HG03442 (cell line): ENCODE measurements around the gene ORC6.

Experiments used
- ATAC-seq: cut with Tn5 transposase; IDR thresholded peaks from one replicate; pipeline ENCODE4 v1.9.1; 2021; ENCODE audit warnings: mild to moderate bottlenecking, moderate library complexity; ENCODE audit not compliant: unreplicated experiment

The ORC6 gene

DNA sequence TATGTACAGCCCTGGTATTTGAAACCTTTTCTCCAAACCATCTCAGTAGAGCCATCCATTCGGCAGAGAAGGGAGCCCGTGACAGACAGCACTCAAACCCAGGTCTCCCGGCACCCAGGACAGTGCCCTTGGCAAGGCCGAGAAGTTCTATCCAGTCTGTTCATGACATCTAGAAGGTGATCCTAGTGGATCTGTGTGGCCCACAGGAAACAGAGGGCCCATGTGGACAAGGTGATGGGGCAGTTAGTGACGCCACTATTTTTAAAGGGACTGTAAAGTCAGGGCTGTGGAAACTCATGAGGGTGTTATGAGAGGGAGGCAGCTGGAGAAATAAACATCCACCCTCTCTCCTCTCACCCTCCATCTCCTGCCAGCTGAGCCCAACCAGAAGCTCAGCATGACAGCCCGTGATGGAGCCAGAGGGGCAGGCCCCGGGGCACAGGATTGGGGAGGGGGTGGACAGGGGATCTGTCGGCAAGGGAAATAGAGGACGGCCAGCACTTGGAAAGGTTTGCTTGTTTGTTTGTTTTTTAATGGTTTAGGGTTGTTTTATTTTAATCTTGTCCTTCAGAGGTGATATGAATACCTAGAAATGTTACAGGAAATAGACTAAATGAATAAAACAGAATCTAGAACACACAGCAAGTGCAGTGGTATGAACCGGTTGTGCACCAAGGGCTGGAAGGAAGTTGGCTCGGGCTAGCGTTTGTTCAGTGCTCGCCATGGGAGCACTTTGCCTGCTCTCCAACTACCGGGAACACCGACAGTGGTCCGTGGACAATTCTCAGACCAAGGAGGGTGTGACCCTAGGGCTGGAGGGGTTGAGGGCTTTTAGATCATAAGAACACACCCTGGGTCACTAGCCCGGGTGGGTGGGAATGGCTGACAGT, 41.6 kb downstream of the ORC6 start:
- ATAC-seq, result no peak

DNA sequence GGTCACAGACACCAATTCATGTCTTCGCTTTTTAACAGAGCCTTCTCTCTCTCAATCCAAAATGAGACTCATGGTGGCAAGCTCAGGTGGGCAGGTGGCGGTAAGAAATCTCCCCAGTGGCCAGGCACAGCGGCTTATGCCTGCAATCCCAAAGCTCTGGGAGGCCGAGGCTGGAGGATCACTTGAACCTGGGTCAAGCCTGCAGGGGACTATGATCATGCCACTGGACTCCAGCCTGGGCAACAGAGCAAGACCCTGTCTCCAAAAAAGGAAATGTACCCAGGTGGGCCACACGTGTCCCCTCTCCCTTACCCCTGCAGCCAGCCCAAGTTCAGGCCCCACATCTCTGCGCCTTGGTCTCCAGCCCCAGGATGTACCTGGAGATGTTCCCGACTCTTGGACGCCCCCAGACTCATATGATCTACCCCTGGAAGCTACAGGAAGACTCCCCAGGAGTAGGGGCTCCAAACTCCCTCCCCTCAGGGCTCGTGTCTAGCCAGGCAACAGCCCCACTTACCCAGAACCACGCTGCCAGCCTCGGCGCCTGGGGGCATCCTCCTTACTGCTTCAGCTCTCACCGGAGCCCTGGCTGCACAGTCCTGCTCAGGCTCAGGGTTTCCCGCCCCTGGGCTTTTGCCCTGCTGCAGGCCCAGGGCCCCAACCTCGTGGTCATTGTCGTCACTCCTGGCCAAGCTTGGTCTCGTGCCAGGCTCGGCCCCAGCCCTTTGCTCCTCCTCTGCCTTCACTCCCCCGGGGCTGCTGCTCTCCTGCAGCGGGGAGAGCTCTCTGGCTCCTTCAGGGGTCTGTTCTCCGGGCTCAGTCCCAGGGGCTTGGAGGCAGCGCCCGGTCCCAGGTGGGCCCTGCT, 42.5 kb downstream of the ORC6 start:
- no peak for ATAC-seq

DNA sequence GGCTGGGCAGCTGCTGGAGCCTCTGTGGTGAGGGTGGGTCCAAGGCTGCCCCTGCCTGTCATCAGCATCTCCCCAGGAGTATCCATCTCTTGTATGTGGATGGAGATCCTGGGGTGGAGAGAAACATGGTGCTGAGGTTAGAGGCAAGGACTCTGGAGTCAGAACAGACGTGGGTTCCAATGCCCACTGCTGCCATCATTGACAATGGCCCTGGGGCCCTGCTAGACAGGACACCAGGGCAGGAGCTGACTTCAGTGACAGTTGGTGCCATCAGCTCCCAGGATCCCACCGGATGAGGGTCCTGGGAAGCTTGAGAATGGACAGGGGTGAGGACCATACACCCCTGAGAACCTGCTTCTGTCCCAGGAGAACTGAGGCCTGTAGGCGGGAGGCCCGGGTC, 43.1 kb downstream of the ORC6 start:
- no peak for ATAC-seq

DNA sequence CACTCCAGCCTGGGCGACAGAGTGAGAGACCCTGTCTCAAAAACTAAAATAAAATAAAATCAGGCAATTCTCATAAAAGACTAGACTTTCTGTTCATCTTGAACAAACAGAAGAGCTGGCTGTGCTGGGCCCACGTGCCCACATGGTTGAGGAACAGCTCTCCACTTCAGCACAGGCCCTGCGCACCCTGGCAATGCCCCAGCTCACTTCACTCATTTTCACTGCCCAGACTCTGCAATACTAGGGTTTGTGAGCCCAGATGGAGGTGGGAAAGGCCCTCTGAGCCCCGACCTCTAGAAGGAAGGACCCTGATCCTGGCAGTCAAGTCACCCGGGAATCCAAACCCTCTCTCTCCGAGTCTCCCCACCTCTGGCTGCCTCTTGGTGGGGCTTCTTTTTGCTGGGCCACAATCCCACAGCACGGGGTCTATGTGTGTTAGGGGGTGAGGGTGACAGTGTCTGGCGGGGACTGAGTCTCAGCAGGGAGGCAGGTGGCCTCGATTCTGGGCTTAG, 43.9 kb downstream of the ORC6 start:
- ATAC-seq, result no peak

DNA sequence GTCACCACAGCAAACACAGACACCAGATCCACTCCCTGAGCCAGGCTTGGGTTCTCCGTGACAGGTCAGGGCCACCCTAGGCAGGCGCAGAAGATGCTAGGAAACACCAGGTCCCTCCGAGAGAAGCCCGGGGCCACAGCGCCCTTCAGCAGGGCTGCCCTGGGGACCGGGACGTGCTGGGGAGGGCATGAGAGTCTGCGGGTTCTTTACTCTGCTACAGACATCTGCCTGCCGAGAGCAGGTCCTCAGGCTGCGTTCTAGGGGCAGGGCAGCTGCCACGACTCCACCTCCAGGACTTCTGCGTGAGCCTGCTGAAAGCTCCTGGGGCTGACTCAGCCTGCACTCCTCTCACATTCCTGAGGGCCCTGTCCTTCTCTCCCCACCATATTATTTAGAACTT, 47.2 kb downstream of the ORC6 start:
- ATAC-seq, result no peak

DNA sequence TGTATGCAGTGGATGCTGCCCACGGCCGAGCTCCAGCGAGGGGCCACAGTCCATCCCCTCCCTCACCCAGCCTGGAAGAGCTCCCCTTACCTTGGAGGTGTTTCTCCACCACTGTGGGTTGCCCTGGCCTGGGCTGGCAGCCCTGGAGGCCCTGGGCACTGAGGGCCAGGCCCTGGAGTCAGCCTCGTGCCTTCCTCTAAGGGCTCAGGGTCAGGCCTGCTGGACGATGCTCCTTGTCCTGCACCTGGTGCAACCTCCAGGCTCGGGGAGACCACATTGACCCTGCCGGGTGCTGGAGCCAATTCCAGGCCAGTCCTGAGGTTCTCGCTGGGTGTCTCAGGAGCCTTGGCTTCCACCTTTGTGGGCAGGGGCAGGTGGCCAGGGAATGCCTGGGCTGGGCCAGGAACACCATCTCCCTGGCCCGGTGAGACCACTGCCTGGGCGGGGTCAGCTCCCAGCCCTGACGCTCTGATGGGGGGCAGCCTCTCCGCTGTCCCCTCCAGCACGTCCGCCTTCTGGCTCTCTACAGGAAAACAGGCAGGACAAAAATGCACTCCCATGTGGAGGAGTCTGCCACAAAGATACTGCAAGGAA, 48.3 kb downstream of the ORC6 start:
- ATAC-seq, result no peak

DNA sequence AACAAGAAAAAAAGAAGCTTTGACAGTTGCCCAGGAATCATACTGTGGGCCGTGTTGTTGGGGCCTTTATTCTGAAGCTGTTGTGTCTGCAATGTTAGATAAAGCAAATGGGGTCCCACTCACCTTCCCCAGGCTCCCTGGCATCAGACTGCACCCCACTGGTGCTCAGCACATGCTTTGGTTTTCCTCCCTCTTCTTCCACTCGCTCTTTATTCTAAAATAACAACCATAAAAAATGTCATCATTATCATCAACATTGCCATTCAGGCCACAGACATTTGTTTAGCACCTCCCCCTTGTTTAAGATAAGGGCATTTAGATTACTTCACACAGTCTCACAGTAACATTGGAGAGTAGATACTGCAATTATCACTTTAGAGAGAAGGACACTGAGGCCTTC, 50.5 kb downstream of the ORC6 start:
- ATAC-seq, result no peak

DNA sequence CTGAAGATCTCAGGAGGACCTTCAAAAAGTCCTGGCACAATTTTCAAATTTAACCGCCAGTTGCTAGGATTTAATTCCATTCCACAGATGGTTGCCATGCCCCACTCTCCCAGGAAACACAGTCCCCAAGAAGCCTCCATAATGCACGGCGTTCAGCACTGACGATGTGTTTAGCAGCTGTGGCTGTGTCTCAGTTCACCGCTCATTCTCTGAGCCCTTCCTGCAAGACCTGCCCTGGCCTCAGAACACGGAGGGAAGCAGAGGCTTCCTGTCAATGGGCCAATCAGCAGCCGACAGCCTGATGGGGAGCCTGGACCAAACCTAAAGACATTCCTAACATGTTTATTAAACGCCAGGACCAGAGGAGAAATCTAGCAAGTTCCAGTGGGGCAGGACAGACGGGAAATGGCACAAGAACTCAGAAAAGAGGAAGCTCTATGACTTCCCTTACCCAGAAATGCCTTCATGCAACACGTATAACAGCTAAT, 53.8 kb downstream of the ORC6 start:
- ATAC-seq, result no peak

DNA sequence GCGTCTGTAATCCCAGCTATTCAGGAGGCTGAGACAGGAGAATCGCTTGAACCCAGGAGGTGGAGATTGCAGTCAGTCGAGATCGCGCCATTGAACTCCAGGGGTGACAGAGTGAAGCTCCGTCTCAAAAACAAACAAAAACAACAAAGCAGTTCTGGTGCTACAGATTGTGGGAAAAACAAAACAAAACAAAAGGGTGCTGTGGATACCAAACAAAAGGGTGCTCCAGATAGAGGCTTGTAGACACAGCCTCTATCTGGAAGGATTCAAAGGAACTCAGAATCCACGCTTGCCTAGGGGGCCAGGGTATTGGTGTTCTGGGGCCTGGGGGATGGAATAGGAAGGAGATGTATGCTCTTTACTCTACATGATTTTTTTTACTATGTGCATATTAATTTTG, 56.2 kb downstream of the ORC6 start:
- no peak for ATAC-seq

DNA sequence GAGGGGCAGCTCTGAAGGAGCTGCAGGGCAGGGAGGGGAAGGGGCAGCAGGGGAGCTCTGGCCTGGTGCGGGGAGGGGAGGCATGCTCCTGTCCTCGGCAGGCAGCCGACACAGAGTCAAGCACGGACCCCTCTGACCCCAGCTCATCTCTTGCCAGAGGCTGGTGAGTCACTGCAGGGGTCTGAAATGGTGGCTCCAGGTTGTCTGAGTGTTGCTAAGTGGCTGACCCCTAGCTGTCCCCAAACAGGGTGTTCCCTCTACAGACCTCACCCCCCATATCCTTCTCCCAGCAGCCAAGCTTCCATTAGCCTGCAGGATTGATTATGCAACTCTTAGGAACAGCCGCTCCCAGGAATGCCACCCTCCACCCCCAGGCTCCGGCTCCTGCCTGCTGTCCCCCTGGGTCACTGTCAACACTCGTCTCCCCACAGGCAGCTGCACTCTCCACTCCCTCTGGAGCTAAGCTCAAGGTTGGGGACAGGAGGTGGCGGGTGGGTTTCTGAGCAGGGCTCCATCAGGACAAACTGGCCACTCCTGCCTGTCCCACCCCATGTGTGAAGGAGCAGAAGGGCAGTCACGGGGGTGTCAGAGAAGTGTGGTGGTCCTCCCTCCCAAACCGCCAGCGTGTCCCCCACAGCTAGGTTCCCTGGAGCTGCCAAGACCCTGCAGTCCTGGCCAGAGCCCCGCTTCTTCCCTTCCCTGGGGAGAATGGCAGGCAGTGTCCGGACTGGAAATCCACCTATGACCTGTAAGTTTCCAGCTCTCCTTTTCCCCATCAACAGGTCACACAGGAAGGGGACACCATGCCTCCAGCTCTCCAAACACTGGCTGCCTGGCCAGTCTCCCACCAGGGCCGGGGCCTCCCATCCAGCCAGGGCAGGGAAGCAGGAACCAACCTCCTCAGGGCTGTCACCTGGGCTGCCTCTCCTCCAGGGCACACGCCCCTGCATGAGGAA, 57.6 kb downstream of the ORC6 start:
- ATAC-seq, result no peak
